ENCODE results near the gene GRAP2. TPM values are rescaled to one million over a fixed set of nuclear protein-coding genes. Genes with fewer than 3 reads are reported as not detected.
"Not testable (repeated sequence)": the region's sequence is repeated elsewhere in the genome, so short reads cannot be mapped to it uniquely, and the experiment has no call there.

GRAP2 gene
- total RNA-seq, 1 donor from 2014 or later = 3.5 TPM

DNA sequence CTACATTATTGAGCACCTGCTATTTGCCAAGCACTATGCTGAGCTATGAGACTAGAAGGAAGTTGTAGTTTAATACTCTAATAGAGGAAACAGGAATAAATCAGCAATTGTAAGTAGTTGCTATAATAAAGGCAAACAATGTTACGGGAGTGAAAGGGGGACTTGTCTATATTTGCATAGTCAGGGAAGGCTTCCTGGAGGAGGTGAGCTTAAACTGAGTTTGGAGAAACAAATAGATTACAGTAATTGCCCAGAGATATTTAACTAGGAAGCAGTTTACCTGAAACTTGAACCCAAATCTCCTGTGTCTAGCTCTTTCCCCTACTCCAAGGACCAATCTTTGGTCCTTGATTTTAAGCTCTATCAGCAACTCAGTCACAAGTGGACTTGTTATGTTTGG lies 5.2 kb upstream of the GRAP2 start:
- no peak for DNase-seq (ENCODE audit: missing footprints)
- intact Hi-C loops (cut with DNase I) = no loop called here
- ATAC-seq = no peak

- no peak for ATAC-seq
- intact Hi-C loops (cut with DNase I) = no loop called here
- no peak for DNase-seq (ENCODE audit: missing footprints)
Observed at GRCh38 chr22:39896313-39896996, 4.4 kb upstream of the GRAP2 start.

DNA sequence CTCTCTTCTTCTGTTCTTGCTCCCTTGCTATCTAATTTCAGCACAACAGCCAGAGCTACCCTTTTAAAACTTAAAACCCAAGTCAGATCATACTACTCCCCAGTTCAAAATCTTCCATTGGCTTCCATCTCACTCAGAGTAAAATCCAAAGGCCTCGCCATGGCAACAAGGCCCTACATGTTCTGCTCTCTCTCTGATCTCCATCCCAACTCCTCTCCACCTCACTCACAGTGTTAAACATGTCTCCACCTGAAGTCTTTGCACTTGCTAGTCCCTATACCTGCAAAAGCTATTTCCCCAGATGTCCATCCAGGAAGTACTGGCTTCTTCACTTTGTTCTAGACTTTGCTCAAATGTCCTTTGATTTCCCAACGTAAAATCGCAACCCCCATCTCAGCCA lies 3.0 kb upstream of the GRAP2 start:
- DNase-seq (ENCODE audit: missing footprints) (no peak), ATAC-seq (no peak)
- intact Hi-C loops (cut with DNase I) = no loop called here

GRCh38 chr22:39898997-39899396 lies 1.9 kb upstream of the GRAP2 start:
- DNase-seq (ENCODE audit: missing footprints) (no peak), ATAC-seq (peak; percentile 64)
- intact Hi-C loops (cut with DNase I) = no loop called here

DNA sequence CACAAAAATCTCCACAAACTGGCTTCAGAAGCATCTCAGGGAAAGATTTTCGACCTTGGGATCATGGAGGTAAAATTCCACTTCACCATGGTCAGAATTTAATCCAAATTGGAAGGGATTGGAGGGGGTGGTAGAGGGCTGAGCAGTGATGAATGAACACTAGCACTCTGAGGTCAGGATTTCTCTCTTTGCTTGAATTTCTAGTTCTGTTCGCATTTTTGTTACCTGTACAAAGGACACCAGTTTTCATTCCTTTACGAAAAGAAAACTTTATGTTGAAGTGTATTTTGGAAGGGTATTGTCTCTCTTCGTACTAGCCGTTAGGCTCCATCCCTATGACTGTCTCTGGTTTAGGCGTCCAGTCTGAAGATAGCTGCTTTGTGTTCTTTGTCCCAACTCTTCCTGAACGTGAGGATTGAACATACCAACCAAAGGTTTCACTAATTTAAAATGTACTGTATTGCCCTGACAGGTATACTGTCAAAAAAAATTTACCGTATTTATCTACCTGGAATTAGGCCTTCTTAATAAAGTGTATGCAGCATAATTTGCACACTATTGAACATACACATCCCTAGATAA lies 772 bp downstream of the GRAP2 start:
- intact Hi-C loops (cut with DNase I) = no loop called here
- ATAC-seq = no peak

DNA sequence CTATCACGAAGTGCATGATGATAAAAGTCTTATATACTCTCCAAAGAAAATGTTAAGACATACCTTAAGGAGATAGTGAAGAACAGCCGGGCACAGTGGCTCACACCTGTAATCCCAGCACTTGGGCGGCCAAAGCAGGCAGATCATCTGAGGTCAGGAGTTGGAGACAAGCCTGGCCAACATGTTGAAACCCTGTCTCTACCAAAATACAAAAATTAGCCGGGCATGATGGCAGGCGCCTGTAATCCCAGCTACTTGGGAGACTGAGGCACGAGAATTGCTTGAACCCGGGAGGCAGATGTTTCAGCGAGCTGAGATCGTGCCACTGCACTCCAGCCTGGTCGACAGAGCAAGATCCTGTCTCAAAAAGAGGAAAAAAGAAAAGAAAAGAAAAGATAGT lies 3.1 kb downstream of the GRAP2 start:
- ATAC-seq; intact Hi-C loops (cut with DNase I); DNase-seq (ENCODE audit: missing footprints): not testable (repeated sequence)

More for the DNA sequence above, 772 bp downstream of the GRAP2 start:
- DNase-seq (ENCODE audit: missing footprints) = no peak

DNA sequence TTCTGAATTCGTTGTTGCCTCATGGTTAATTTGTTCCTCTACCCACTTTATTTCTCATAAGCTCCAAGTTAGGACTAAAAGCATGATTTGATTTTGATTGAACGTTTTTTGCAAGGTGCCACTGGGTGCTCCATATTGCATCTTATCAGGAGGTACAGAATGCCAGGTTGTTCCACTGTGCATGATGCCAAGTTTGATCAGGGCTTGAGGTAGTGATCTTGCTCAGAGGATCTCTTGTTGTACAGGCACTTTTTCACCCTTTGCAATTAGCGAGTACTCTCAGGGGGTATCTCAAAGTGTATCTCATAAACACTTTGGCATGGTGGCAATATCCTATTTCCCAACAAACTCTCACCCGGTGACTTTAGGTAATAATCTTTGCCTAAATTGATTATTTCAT lies 4.0 kb downstream of the GRAP2 start:
- DNase-seq (ENCODE audit: missing footprints) (no peak), ATAC-seq (no peak)
- intact Hi-C loops (cut with DNase I) = no loop called here

DNA sequence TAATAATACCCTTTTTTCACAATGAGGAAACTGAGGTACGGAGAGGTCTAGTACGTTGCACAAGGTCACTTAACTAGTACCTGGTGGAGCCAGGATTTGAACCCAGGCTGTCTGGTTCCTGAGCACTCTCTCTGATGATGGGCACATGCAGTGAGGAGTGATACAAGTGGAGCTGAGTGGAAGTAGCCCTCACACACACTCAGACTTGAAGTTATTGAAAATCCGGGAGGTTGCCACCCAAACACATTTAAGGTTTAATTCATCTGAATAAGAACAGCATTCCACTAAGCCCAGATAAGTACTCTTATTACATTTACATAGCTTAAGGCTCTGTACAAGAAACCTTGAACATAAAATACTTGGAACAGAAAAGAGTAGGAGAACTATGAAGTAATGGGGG lies 4.8 kb downstream of the GRAP2 start:
- DNase-seq (ENCODE audit: missing footprints) (no peak), ATAC-seq (no peak)
- intact Hi-C loops (cut with DNase I) = no loop called here

GRCh38 chr22:39906207-39906606 lies 5.3 kb downstream of the GRAP2 start:
- intact Hi-C loops (cut with DNase I) = no loop called here
- ATAC-seq (no peak), DNase-seq (ENCODE audit: missing footprints) (no peak)

DNA sequence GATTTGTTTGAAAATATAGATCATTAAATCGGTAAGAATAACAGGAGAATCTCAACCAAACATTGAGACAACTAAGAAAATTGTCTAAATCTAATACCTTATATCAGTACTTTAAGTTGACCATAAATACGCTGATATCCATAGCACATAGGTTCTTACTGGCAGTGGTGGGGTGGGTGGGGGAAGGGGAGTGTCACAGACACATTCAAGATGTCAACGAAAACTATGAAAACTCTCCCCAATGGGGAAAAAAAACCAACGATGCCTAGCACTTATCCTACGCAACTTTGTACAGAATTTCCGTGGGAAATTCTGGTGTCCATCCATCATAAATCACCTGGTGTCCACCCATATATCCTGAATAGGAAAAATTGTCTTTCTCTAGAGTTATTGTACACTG lies 6.2 kb downstream of the GRAP2 start:
- intact Hi-C loops (cut with DNase I) = no loop called here

GRCh38 chr22:39907605-39908097 lies 6.8 kb downstream of the GRAP2 start:
- intact Hi-C loops (cut with DNase I) = no loop called here
- ATAC-seq = no peak
- no peak for DNase-seq (ENCODE audit: missing footprints)

More for the DNA sequence above, 6.2 kb downstream of the GRAP2 start:
- no peak for DNase-seq (ENCODE audit: missing footprints)
- ATAC-seq = no peak

DNA sequence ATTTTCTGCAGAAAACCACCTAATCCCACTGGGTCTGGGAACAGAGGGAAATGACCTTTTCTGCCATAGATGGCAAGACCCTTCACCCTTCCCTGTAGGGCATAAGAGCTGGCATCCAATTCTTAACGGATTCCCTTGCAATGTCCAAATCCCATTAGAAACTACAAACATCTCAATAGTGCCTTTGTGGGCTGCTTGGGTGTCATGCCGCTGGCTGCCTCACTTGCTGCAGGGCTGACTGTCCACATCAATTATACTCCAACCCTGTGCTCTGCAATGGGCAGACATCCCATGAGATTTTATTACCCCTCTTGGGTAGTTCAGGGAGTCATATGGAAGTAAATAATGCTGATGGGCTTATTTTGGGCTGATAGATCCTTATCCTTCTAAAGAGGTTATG lies 7.3 kb downstream of the GRAP2 start:
- DNase-seq (ENCODE audit: missing footprints) = no peak
- intact Hi-C loops (cut with DNase I) = no loop called here
- no peak for ATAC-seq

DNA sequence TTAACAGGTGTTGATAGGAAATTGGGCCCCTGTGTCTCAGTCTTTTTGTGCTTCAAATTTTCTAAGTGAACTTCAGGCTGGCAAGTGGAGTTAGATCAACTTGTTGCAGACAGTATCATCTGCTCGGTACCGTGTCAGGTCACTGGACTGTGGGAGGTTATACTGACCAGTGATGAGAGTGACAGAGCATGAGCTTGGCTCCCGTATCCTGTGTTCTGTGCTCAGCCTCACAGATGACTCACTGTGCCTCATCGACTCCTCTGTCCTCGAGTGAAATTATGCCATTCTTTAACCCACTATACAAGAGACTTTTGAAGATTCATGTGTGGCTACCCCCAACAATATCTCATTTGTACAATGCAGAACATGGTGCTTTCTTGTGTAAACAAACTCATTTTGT lies 7.9 kb downstream of the GRAP2 start:
- DNase-seq (ENCODE audit: missing footprints) (no peak), ATAC-seq (no peak)
- intact Hi-C loops (cut with DNase I) = no loop called here

DNA sequence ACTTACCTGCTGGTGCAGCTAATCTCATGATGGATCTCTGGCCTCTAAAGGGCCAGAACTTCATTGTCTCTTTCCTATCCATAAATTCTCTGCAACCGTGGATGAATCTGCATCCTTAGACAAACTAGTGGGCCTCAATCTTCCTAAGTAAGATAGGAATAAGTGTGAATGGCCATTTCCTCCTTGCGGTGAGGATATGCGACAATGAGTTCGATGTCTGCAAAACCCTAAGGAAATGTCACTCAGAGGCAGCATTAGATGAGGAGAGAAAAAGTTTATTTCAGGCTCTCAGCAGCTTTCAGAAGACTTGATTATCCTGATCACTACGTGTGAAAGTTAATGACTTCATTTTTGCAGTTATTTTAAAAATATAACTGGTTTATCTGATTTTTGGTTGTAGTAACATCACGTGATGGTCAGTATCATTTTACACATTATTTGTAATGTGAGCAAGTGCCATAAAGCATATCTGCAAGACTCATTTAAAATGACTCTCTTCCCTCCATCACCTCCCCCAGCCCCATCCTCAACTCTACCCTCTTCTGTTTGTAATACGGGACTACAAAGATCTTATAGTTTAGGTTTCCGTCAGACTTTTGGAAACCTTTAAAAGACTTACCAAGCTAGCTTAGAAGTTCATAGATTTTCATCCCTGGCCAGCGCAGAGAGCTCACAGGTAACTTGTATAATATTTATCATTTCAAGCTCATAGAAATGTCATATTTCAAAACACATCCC lies 10.2 kb downstream of the GRAP2 start:
- ATAC-seq (no peak), DNase-seq (ENCODE audit: missing footprints) (no peak)
- intact Hi-C loops (cut with DNase I) = no loop called here

DNA sequence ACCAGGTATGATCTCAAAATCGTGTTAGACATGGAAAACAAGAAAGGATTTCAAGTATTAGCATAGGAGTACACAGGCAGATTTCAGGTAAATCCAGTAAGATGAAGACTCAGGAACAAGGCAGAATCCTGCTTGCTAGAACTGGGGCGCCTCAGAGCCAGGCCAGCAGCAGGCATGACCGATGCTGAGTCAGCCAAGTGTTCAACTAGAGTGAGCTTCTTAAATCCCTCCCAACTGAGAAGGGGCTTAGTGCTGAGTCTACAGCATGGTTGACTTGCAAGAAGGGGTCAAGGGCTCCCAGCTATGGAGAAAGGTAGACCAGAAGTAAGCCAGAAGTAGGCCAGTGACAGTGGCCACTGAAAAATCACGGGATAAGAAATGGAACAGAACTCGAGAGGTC lies 12.4 kb downstream of the GRAP2 start:
- no peak for DNase-seq (ENCODE audit: missing footprints)
- ATAC-seq = no peak
- intact Hi-C loops (cut with DNase I) = no loop called here

- no peak for DNase-seq (ENCODE audit: missing footprints)
- ATAC-seq = no peak
- intact Hi-C loops (cut with DNase I) = no loop called here
Observed at GRCh38 chr22:39913886-39914285, 13.0 kb downstream of the GRAP2 start.

DNA sequence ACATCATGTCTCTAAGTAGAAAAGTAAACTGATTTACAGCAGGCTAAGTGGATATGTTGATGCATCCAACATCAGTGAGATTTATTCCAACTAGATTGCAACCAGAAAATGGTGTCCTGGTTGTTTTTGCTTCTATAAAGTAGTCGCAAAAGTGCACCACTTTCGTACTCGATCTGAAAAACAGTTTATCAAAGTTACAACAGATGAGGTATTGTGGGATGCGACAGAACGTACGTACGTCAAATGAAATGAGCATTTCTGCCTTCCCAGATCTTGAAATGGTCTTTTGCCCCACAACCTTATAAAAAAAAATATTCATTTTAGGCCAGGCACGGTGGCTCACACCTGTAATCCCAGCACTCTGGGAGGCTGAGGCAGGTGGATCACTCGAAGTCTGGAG lies 13.7 kb downstream of the GRAP2 start:
- intact Hi-C loops (cut with DNase I) = no loop called here
- ATAC-seq = no peak
- DNase-seq (ENCODE audit: missing footprints) = no peak

DNA sequence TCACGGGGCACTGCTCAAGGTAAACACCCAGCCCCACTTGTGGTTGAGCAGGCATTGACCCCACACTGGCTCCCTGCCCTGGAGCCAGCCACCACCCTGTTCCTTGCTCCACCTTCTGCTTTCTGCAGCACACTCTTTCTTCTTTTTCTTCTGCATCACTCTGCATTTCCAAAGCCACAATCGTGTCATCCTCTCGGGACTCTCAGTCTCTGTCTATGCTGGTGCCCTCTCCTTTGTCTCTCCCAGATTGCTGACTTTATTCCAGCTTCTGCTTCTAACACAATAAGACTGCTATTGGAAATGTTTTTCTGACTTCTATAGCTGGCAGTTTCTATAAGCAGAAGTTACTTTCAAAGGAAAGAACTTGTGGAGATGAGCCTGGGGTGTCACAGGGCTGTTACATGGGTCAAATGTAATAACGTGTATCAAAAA lies 14.4 kb downstream of the GRAP2 start:
- DNase-seq (ENCODE audit: missing footprints) = no peak
- intact Hi-C loops (cut with DNase I) = no loop called here
- no peak for ATAC-seq

- DNase-seq (ENCODE audit: missing footprints) (no peak), ATAC-seq (no peak)
- intact Hi-C loops (cut with DNase I) = no loop called here
Observed at GRCh38 chr22:39916496-39916895, 15.6 kb downstream of the GRAP2 start.

- DNase-seq (ENCODE audit: missing footprints) = no peak
- intact Hi-C loops (cut with DNase I) = no loop called here
- no peak for ATAC-seq
Observed at GRCh38 chr22:39917197-39917643, 16.3 kb downstream of the GRAP2 start.

Measured in Right ventricle myocardium inferior (tissue), 1 donor.